NCI-H2171 (cell line): ENCODE measurements around the gene INPP4A.

Source experiments
- DNase-seq: peaks from one replicate; lab custom pipeline; 2025; lab: John Stamatoyannopoulos, UW

The INPP4A gene

DNA sequence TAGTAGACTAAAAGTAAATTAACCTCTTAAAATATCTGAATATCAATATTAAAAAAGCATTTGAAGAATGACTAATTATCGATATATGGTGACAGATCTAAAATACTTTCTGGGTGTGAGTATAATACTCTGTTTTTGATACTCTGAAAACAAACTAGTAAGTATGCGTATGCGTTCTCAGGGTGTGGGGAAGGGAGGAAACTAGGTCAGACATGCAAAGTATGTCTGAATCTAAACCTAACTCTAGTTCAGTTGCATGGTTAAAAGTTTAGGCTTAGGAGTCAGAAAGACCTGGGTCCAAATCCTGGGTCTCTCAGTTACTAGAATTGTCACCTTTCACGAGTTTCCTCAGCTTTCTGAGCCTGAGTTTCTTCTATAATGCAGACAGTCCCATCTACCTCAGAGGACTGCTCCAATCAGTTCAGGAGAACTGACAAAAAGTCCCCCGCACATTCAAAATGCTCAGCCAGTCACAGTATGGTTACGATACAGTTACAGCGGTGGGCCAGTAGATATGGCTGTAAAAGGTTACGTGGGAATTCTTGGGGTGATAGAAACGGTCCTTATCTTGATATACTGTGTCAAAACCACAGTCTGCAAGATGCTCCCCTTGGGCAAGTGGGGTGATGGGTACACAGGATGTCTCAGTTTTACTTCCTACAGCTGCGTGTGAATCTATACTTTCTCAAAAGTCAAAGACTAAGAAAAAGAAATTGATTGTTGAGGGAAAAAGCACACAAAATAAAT is 192.9 kb downstream of the INPP4A start:
- DNase-seq = no peak

- DNase-seq = no peak
Measured at GRCh38 chr2:98643496-98644100, 198.9 kb downstream of the INPP4A start.
